Measurements from ENCODE around the gene FOXP1. TPM values are rescaled to one million over a fixed set of nuclear protein-coding genes. Genes with fewer than 3 reads are reported as not detected.

FOXP1 gene
- total and polyA plus RNA-seq, 2 of the 13 experiments (the other 11 are each of a cell fraction or from before 2014, with no cell fraction given) = 40.4 to 59.0 TPM

DNA sequence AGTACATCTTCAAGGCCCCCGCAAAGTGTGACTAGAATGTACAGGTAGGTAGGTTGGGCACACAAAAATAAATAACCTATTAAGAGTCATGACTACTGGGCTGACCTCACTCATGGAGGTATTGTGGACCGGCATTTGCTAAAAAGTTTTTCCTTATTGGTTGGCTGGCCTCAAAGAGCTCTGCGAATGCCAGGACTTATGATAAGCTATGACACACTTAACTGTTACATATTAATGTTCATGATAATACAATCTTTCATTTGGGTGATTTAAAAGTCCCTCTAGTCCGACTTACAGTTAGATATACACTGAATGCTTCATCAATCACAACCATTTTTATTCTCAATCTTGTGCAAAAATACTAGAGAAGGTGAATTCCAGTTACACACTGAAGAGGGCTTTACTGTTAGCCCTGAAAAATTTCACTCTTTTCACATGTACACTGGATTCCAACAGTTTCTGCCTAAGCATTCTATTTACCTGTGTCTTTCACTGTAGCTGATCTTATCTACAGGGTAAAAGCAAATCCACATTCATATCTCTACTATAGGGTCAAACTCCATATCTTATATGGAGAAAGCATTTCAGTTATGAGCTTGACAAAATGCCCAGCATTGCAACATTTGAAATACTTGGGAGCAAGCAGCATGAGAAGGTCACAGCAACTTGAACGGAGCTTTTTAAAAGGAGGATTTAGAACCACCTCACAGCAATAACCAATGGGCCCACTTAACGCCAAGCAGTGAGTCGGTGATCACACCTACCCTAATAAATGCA lies 329.1 kb downstream of the FOXP1 start (continued):
- TF ChIP-seq, protein P1, sequence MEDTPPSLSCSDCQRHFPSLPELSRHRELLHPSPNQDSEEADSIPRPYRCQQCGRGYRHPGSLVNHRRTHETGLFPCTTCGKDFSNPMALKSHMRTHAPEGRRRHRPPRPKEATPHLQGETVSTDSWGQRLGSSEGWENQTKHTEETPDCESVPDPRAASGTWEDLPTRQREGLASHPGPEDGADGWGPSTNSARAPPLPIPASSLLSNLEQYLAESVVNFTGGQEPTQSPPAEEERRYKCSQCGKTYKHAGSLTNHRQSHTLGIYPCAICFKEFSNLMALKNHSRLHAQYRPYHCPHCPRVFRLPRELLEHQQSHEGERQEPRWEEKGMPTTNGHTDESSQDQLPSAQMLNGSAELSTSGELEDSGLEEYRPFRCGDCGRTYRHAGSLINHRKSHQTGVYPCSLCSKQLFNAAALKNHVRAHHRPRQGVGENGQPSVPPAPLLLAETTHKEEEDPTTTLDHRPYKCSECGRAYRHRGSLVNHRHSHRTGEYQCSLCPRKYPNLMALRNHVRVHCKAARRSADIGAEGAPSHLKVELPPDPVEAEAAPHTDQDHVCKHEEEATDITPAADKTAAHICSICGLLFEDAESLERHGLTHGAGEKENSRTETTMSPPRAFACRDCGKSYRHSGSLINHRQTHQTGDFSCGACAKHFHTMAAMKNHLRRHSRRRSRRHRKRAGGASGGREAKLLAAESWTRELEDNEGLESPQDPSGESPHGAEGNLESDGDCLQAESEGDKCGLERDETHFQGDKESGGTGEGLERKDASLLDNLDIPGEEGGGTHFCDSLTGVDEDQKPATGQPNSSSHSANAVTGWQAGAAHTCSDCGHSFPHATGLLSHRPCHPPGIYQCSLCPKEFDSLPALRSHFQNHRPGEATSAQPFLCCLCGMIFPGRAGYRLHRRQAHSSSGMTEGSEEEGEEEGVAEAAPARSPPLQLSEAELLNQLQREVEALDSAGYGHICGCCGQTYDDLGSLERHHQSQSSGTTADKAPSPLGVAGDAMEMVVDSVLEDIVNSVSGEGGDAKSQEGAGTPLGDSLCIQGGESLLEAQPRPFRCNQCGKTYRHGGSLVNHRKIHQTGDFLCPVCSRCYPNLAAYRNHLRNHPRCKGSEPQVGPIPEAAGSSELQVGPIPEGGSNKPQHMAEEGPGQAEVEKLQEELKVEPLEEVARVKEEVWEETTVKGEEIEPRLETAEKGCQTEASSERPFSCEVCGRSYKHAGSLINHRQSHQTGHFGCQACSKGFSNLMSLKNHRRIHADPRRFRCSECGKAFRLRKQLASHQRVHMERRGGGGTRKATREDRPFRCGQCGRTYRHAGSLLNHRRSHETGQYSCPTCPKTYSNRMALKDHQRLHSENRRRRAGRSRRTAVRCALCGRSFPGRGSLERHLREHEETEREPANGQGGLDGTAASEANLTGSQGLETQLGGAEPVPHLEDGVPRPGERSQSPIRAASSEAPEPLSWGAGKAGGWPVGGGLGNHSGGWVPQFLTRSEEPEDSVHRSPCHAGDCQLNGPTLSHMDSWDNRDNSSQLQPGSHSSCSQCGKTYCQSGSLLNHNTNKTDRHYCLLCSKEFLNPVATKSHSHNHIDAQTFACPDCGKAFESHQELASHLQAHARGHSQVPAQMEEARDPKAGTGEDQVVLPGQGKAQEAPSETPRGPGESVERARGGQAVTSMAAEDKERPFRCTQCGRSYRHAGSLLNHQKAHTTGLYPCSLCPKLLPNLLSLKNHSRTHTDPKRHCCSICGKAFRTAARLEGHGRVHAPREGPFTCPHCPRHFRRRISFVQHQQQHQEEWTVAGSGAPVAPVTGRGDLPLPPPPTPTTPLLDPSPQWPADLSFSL (CRISPR knock-in tag; IDR thresholded peaks at IDR 0.05) = no peak
- TF ChIP-seq, protein P2, sequence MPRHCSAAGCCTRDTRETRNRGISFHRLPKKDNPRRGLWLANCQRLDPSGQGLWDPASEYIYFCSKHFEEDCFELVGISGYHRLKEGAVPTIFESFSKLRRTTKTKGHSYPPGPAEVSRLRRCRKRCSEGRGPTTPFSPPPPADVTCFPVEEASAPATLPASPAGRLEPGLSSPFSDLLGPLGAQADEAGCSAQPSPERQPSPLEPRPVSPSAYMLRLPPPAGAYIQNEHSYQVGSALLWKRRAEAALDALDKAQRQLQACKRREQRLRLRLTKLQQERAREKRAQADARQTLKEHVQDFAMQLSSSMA (CRISPR knock-in tag; IDR thresholded peaks at IDR 0.05) = no peak
- TF ChIP-seq ZNF589 (CRISPR knock-in tag; conservative IDR thresholded peaks at IDR 0.05) (no peak), MAFF (IDR thresholded peaks at IDR 0.05; ENCODE audit: low read depth, low read length) (0 out of 2 replicates have a peak, but pooled peaks have one; percentile 7), KLF15 (CRISPR knock-in tag; IDR thresholded peaks at IDR 0.05; ENCODE audit: borderline replicate concordance) (no peak), ZSCAN9 (CRISPR knock-in tag; IDR thresholded peaks at IDR 0.05; ENCODE audit: borderline replicate concordance) (no peak), TGIF2 (CRISPR knock-in tag; IDR thresholded peaks at IDR 0.05) (no peak)
- TF ChIP-seq, protein P3, sequence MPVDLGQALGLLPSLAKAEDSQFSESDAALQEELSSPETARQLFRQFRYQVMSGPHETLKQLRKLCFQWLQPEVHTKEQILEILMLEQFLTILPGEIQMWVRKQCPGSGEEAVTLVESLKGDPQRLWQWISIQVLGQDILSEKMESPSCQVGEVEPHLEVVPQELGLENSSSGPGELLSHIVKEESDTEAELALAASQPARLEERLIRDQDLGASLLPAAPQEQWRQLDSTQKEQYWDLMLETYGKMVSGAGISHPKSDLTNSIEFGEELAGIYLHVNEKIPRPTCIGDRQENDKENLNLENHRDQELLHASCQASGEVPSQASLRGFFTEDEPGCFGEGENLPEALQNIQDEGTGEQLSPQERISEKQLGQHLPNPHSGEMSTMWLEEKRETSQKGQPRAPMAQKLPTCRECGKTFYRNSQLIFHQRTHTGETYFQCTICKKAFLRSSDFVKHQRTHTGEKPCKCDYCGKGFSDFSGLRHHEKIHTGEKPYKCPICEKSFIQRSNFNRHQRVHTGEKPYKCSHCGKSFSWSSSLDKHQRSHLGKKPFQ (CRISPR knock-in tag; IDR thresholded peaks at IDR 0.05; ENCODE audit: insufficient replicate concordance) = no peak
- TF ChIP-seq, protein P4, sequence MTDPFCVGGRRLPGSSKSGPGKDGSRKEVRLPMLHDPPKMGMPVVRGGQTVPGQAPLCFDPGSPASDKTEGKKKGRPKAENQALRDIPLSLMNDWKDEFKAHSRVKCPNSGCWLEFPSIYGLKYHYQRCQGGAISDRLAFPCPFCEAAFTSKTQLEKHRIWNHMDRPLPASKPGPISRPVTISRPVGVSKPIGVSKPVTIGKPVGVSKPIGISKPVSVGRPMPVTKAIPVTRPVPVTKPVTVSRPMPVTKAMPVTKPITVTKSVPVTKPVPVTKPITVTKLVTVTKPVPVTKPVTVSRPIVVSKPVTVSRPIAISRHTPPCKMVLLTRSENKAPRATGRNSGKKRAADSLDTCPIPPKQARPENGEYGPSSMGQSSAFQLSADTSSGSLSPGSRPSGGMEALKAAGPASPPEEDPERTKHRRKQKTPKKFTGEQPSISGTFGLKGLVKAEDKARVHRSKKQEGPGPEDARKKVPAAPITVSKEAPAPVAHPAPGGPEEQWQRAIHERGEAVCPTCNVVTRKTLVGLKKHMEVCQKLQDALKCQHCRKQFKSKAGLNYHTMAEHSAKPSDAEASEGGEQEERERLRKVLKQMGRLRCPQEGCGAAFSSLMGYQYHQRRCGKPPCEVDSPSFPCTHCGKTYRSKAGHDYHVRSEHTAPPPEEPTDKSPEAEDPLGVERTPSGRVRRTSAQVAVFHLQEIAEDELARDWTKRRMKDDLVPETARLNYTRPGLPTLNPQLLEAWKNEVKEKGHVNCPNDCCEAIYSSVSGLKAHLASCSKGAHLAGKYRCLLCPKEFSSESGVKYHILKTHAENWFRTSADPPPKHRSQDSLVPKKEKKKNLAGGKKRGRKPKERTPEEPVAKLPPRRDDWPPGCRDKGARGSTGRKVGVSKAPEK (CRISPR knock-in tag; IDR thresholded peaks at IDR 0.05; ENCODE audit: borderline replicate concordance) = no peak
- TF ChIP-seq, protein P5, sequence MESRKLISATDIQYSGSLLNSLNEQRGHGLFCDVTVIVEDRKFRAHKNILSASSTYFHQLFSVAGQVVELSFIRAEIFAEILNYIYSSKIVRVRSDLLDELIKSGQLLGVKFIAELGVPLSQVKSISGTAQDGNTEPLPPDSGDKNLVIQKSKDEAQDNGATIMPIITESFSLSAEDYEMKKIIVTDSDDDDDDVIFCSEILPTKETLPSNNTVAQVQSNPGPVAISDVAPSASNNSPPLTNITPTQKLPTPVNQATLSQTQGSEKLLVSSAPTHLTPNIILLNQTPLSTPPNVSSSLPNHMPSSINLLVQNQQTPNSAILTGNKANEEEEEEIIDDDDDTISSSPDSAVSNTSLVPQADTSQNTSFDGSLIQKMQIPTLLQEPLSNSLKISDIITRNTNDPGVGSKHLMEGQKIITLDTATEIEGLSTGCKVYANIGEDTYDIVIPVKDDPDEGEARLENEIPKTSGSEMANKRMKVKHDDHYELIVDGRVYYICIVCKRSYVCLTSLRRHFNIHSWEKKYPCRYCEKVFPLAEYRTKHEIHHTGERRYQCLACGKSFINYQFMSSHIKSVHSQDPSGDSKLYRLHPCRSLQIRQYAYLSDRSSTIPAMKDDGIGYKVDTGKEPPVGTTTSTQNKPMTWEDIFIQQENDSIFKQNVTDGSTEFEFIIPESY (CRISPR knock-in tag; IDR thresholded peaks at IDR 0.05) = no peak
- TF ChIP-seq, protein P6, sequence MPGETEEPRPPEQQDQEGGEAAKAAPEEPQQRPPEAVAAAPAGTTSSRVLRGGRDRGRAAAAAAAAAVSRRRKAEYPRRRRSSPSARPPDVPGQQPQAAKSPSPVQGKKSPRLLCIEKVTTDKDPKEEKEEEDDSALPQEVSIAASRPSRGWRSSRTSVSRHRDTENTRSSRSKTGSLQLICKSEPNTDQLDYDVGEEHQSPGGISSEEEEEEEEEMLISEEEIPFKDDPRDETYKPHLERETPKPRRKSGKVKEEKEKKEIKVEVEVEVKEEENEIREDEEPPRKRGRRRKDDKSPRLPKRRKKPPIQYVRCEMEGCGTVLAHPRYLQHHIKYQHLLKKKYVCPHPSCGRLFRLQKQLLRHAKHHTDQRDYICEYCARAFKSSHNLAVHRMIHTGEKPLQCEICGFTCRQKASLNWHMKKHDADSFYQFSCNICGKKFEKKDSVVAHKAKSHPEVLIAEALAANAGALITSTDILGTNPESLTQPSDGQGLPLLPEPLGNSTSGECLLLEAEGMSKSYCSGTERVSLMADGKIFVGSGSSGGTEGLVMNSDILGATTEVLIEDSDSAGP (CRISPR knock-in tag; IDR thresholded peaks at IDR 0.05; ENCODE audit: borderline replicate concordance) = no peak
